Adrenal gland (tissue), 12 donors: ENCODE data around the gene TSSK6. TPM values are rescaled to one million over a fixed set of nuclear protein-coding genes. Genes with fewer than 3 reads are reported as not detected.
A peak's percentile ranks its signal among the peaks of the same experiment; 100 is the strongest.

Experiments used
- DNase-seq, 7 donors: peaks; one replicate each; pipeline ENCODE4 v3.0.0-alpha.2; 2019 to 2020
- H3K27ac ChIP-seq, 5 donors: fragments of 200-600 bp; sonication (generic) in 4 of 5; 1 replicate in 3 of 5; 2 replicates in 2 of 5; pipeline versions ENCODE4 v1.5.1 to v1.8.0; 2016 to 2020; ENCODE audit warnings: mild to moderate bottlenecking in 1 of 5
- H3K27me3 ChIP-seq: fragments of 200-600 bp; 2 replicates; pipeline ENCODE4 v1.8.0; 2021
- H3K36me3 ChIP-seq, 2 donors: fragments of 200-600 bp; replicated peaks in 1 of 2; 1 replicate in 1 of 2; 2 replicates in 1 of 2; pipeline versions ENCODE4 v1.5.1 to v1.8.0; 2018 to 2022
- H3K4me1 ChIP-seq, 2 donors: fragments of 200-600 bp; replicated peaks in 1 of 2; 1 replicate in 1 of 2; 2 replicates in 1 of 2; pipeline versions ENCODE4 v1.5.1 to v1.8.0; 2018 to 2021
- H3K4me3 ChIP-seq, 4 donors: fragments of 200-600 bp; sonication (generic) in 3 of 4; one replicate each; pipeline ENCODE4 v1.5.1; 2016 to 2018
- H3K9me3 ChIP-seq, 3 donors: fragments of 200-600 bp; sonication (generic) in 1 of 3; replicated peaks in 1 of 3; 1 replicate in 2 of 3; 2 replicates in 1 of 3; pipeline versions ENCODE4 v1.5.1 to v1.8.0; 2016 to 2021
- CTCF ChIP-seq, 6 experiments: fragments of 450-650 bp in 4 of 6; fragments of 200-600 bp in 2 of 6; sonication (generic) in 1 of 6; IDR thresholded peaks; 1 replicate in 5 of 6; 2 replicates in 1 of 6; pipeline versions ENCODE4 v1.5.1 to v1.8.0; 2016 to 2021; ENCODE audit warnings: antibody characterized with exemption in 6 of 6, mild to moderate bottlenecking in 2 of 6, moderate library complexity in 1 of 6
- POLR2A ChIP-seq, 2 donors: fragments of 450-650 bp; IDR thresholded peaks; one replicate each; pipeline ENCODE4 v1.6.1; 2017; ENCODE audit warnings: antibody characterized with exemption in 2 of 2, mild to moderate bottlenecking in 2 of 2, moderate library complexity in 1 of 2
- WGBS, 4 donors: extraction: QIAGEN DNeasy Blood & Tissue Kit in 2 of 4; methylation state at CpG; one replicate each; pipeline versions ENCODE4 v1.1.5 to v1.1.7; 2013 to 2017; 5-methylcytosine and 5-hydroxymethylcytosine counted together
- intact Hi-C, 2 donors: fragments of 100-400 bp; cut with DNase I; formaldehyde crosslinking; loops; one replicate each; pipeline versions ENCODE4 v1.14.1 to v1.15.0; 2022 to 2023
- polyA plus RNA-seq, 3 donors: library from polyadenylated mRNA; stranded (reverse); fragments of 200-250 nt in 2 of 3; fragments of 350-450 nt in 1 of 3; fragmentation: Illumina TruSeq in 1 of 3; extraction: RNeasy Lipid Tissue Mini Kit (QIAGEN cat#74804) in 1 of 3; gene quantifications; one replicate each; pipeline ENCODE4 v1.2.3, GENCODE V29; 2013 to 2014
- total RNA-seq, 9 donors: library from RNA; depleted of rRNA in 4 of 9; stranded (reverse); fragments of >200 nt in 4 of 9; fragments of 120-200 nt in 1 of 9; fragmentation: NEBNext Ultra II Directional in 1 of 9; extraction: Animal tissue kit (Norgen Biotek cat#: 25700) in 1 of 9; gene quantifications; one replicate each; pipeline versions ENCODE4 v1.1.0 to v1.2.4, GENCODE V29; 2013 to 2023
- donor health status: healthy with polysubstance abuse.
- donor health status: Bipolar disorder and iron deficiency.
- donor health status: DM: yes; HTN: yes; CAD: no.
- donor health status: DM: no; HTN: no; CAD: no.
- donor health status: DM: no; HTN: no; CAD: no.
- donor health status: DM: yes; HTN: yes; CAD: no.

TSSK6 gene
- total and polyA plus RNA-seq, 12 donors, result 0.37 to 50.5 (median 3.4) TPM; not detected in 1

GRCh38 chr19:19550972-19551852, 35.9 kb upstream of the TSSK6 start:
- no peaks in the 10 kb centered on the region for H3K4me1 ChIP-seq
- no peak overlapping the region for H3K4me3 ChIP-seq
- TF ChIP-seq CTCF (IDR thresholded peaks at IDR 0.05) (no peak), POLR2A (IDR thresholded peaks at IDR 0.05) (no peak)
- no peaks in the 10 kb centered on the region for H3K27me3 ChIP-seq
- no peaks in the 10 kb centered on the region for H3K9me3 ChIP-seq
- intact Hi-C loops, result no loop called here
- H3K27ac ChIP-seq, result no peak overlapping the region
- no peaks in the 10 kb centered on the region for H3K36me3 ChIP-seq
- WGBS, 4 donors, result 80 to 91% (median 87%) methylated on average over 3 to 10 of the region's 10 CpGs
- no peak for DNase-seq

- WGBS, 4 donors, result 13 to 53% (median 28%) methylated on average over 4 to 8 of the region's 8 CpGs
- Histone ChIP-seq H3K4me3 (no peak overlapping the region), H3K27ac (no peak overlapping the region), H3K36me3 (no peaks in the 10 kb centered on the region), H3K27me3 (no peaks in the 10 kb centered on the region), H3K4me1 (no peaks in the 10 kb centered on the region), H3K9me3 (no peaks in the 10 kb centered on the region)
- DNase-seq, result no peak
- intact Hi-C loops, result no loop called here
- no peak for TF ChIP-seq CTCF (IDR thresholded peaks at IDR 0.05)
- no peak for TF ChIP-seq POLR2A (IDR thresholded peaks at IDR 0.05)
Measured at GRCh38 chr19:19550485-19550929, 35.2 kb upstream of the TSSK6 start.

GRCh38 chr19:19549804-19550464, 34.6 kb upstream of the TSSK6 start:
- TF ChIP-seq POLR2A (IDR thresholded peaks at IDR 0.05) (no peak), CTCF (IDR thresholded peaks at IDR 0.05) (no peak)
- Histone ChIP-seq H3K27ac (no peak overlapping the region), H3K9me3 (no peaks in the 10 kb centered on the region), H3K27me3 (no peaks in the 10 kb centered on the region), H3K4me1 (no peaks in the 10 kb centered on the region), H3K4me3 (no peak overlapping the region), H3K36me3 (no peaks in the 10 kb centered on the region)
- 33 to 55% (median 36%) methylated on average over 10 to 23 of the region's 23 CpGs for WGBS, 4 donors
- intact Hi-C loops, result no loop called here
- DNase-seq, result peak in 4 of 7 donors; percentile 56 to 69 (median 62)

GRCh38 chr19:19548915-19549759, 33.8 kb upstream of the TSSK6 start:
- H3K36me3 ChIP-seq, result no peaks in the 10 kb centered on the region
- TF ChIP-seq CTCF (IDR thresholded peaks at IDR 0.05) (no peak), POLR2A (IDR thresholded peaks at IDR 0.05) (no peak)
- 63 to 78% (median 74%) methylated on average over 13 of the region's 13 CpGs for WGBS, 4 donors
- H3K9me3 ChIP-seq, result no peaks in the 10 kb centered on the region
- H3K27ac ChIP-seq, result no peak overlapping the region
- H3K4me3 ChIP-seq, result no peak overlapping the region
- peaks cover 5% of the 10 kb centered on the region for H3K27me3 ChIP-seq
- H3K4me1 ChIP-seq, result no peaks in the 10 kb centered on the region
- no peak for DNase-seq
- intact Hi-C loops, result no loop called here
